Loucy (cell line): ENCODE measurements around the gene CORT.
A peak's percentile ranks its signal among the peaks of the same experiment; 100 is the strongest.

Experiments
- H2AFZ ChIP-seq: fragments of 200-600 bp; sonication (generic); 2 replicates; pipeline ENCODE4 v1.6.0; 2016; ENCODE audit warnings: antibody characterized with exemption, mild to moderate bottlenecking, low read length, moderate library complexity
- H3F3A ChIP-seq: fragments of 200-600 bp; 2 replicates; pipeline ENCODE4 v1.6.0; 2016; ENCODE audit warnings: antibody characterized with exemption, low read depth, mild to moderate bottlenecking
- H3K27me3 ChIP-seq: fragments of 200-600 bp; sonication (generic); 2 replicates; pipeline ENCODE4 v1.6.1; 2014; ENCODE audit warnings: low read length, mild to moderate bottlenecking; ENCODE audit not compliant: insufficient read depth, poor library complexity, severe bottlenecking
- H3K36me3 ChIP-seq: fragments of 200-600 bp; sonication (generic); 2 replicates; pipeline ENCODE4 v1.6.1; 2016; ENCODE audit warnings: low read length; ENCODE audit not compliant: insufficient read depth
- H3K4me1 ChIP-seq: fragments of 200-600 bp; sonication (generic); 2 replicates; pipeline ENCODE4 v1.5.1; 2014; ENCODE audit warnings: low read length, mild to moderate bottlenecking; ENCODE audit not compliant: insufficient read depth, poor library complexity, severe bottlenecking
- H3K4me2 ChIP-seq: fragments of 200-600 bp; sonication (generic); 2 replicates; pipeline ENCODE4 v1.6.0; 2014; ENCODE audit warnings: antibody characterized with exemption, low read length, low read depth, mild to moderate bottlenecking; ENCODE audit not compliant: poor library complexity, severe bottlenecking
- H3K4me3 ChIP-seq: fragments of 200-600 bp; sonication (generic); 2 replicates; pipeline ENCODE4 v1.5.1; 2014; ENCODE audit warnings: low read length, mild to moderate bottlenecking, mixed read lengths; ENCODE audit not compliant: poor library complexity, severe bottlenecking
- H3K79me2 ChIP-seq: fragments of 200-600 bp; sonication (generic); 2 replicates; pipeline ENCODE4 v1.6.1; 2014; ENCODE audit warnings: low read length; ENCODE audit not compliant: insufficient read depth
- H3K9ac ChIP-seq: fragments of 200-600 bp; sonication (generic); 2 replicates; pipeline ENCODE4 v1.6.0; 2014; ENCODE audit warnings: mild to moderate bottlenecking, low read depth, low read length, moderate library complexity; ENCODE audit not compliant: poor library complexity, severe bottlenecking
- H3K9me2 ChIP-seq: fragments of 200-600 bp; sonication (generic); replicated peaks from 2 replicates; pipeline ENCODE4 v1.6.1; 2016; ENCODE audit warnings: low read depth, low read length, mixed read lengths
- H3K9me3 ChIP-seq: fragments of 200-600 bp; sonication (generic); 2 replicates; pipeline ENCODE4 v1.6.1; 2014; ENCODE audit warnings: mild to moderate bottlenecking, antibody characterized with exemption, low read length, low read depth; ENCODE audit not compliant: insufficient read depth
- H4K20me1 ChIP-seq: fragments of 200-600 bp; sonication (generic); 2 replicates; pipeline ENCODE4 v1.6.0; 2014; ENCODE audit warnings: antibody characterized with exemption, low read length, mild to moderate bottlenecking; ENCODE audit not compliant: insufficient read depth, poor library complexity, severe bottlenecking
- CTCF ChIP-seq: fragments of 200-600 bp; sonication (generic); conservative IDR thresholded peaks from 2 replicates; pipeline ENCODE4 v1.5.1; 2014; ENCODE audit warnings: mild to moderate bottlenecking, antibody characterized with exemption, low read length
- EZH2phosphoT487 ChIP-seq: fragments of 200-600 bp; IDR thresholded peaks from 2 replicates; pipeline ENCODE4 v1.6.1; 2018; ENCODE audit warnings: antibody characterized with exemption, mild to moderate bottlenecking, moderate library complexity, borderline replicate concordance

Gene CORT

GRCh38 chr1:10449751-10450150 lies at the start of gene CORT:
Gene CORT (plus strand): TSS chr1:10450031. CDS start chr1:10450224, 193 bp downstream.
- Histone ChIP-seq H3K79me2 (no peaks in the 10 kb centered on the region), H3F3A (no peaks in the 10 kb centered on the region), H2AFZ (no peak within 1 kb of the TSS), H3K4me1 (no peaks in the 10 kb centered on the region), H3K4me3 (no peak within 1 kb of the TSS), H4K20me1 (no peaks in the 10 kb centered on the region), H3K9me2 (no peaks in the 10 kb centered on the region), H3K9ac (no peak within 1 kb of the TSS), H3K4me2 (no peak within 1 kb of the TSS), H3K9me3 (no peaks in the 10 kb centered on the region), H3K36me3 (no peaks in the 10 kb centered on the region), H3K27me3 (no peaks in the 10 kb centered on the region)
- no peak for TF ChIP-seq EZH2phosphoT487
- no peak for TF ChIP-seq CTCF

GRCh38 chr1:10401281-10401680 lies 48.5 kb upstream of the CORT start:
- Histone ChIP-seq H3K4me1 (peaks cover 20% of the 10 kb centered on the region), H3K4me3 (peak overlapping the region; percentile 83), H3K79me2 (peaks cover 45% of the 10 kb centered on the region), H4K20me1 (peaks cover 26% of the 10 kb centered on the region), H2AFZ (no peak overlapping the region), H3K4me2 (peak overlapping the region; percentile 89), H3K9ac (peak overlapping the region; percentile 90), H3F3A (no peaks in the 10 kb centered on the region), H3K9me2 (no peaks in the 10 kb centered on the region), H3K9me3 (no peaks in the 10 kb centered on the region), H3K36me3 (peaks cover 34% of the 10 kb centered on the region; the same call in 1 of the 2 replicates), H3K27me3 (no peaks in the 10 kb centered on the region)
- TF ChIP-seq CTCF (no peak), EZH2phosphoT487 (no peak)

GRCh38 chr1:10402729-10403274 lies 47.0 kb upstream of the CORT start:
- H3F3A ChIP-seq, result no peaks in the 10 kb centered on the region
- H3K4me3 ChIP-seq, result no peak overlapping the region
- H3K36me3 ChIP-seq, result peaks cover 49% of the 10 kb centered on the region; the same call in 1 of the 2 replicates
- H2AFZ ChIP-seq, result no peak overlapping the region
- H3K27me3 ChIP-seq, result no peaks in the 10 kb centered on the region
- H3K79me2 ChIP-seq, result peaks cover 45% of the 10 kb centered on the region
- H4K20me1 ChIP-seq, result peaks cover 26% of the 10 kb centered on the region
- no peak overlapping the region for H3K9ac ChIP-seq
- H3K9me3 ChIP-seq, result no peaks in the 10 kb centered on the region
- H3K4me1 ChIP-seq, result peaks cover 20% of the 10 kb centered on the region
- TF ChIP-seq EZH2phosphoT487, result no peak
- no peak for TF ChIP-seq CTCF
- no peak overlapping the region for H3K4me2 ChIP-seq
- H3K9me2 ChIP-seq, result no peaks in the 10 kb centered on the region
